ENCODE results near the gene SYT17.

The SYT17 gene

GRCh38 chr16:19308392-19308791 is 140.4 kb downstream of the SYT17 start:
- no peak for DNase-seq

- no peak for DNase-seq
These were observed 141.1 kb downstream of the SYT17 start for GRCh38 chr16:19309178-19309577.

GRCh38 chr16:19314718-19315425 is 146.8 kb downstream of the SYT17 start:
- no peak for DNase-seq

- no peak for DNase-seq
These were observed 147.9 kb downstream of the SYT17 start for GRCh38 chr16:19315889-19316433.

- no peak for DNase-seq
These were observed 148.8 kb downstream of the SYT17 start for GRCh38 chr16:19316846-19317245.

Measured in NCI-H2081 treated with DMSO at 0.1 percent for 48 hours (cell line).